GM21526 (cell line): ENCODE measurements around the gene STXBP6.

ENCODE experiments used
- ATAC-seq: cut with Tn5 transposase; IDR thresholded peaks from one replicate; pipeline ENCODE4 v1.9.1; 2021; ENCODE audit warnings: moderate library complexity; ENCODE audit not compliant: unreplicated experiment, low FRiP score

Gene STXBP6

DNA sequence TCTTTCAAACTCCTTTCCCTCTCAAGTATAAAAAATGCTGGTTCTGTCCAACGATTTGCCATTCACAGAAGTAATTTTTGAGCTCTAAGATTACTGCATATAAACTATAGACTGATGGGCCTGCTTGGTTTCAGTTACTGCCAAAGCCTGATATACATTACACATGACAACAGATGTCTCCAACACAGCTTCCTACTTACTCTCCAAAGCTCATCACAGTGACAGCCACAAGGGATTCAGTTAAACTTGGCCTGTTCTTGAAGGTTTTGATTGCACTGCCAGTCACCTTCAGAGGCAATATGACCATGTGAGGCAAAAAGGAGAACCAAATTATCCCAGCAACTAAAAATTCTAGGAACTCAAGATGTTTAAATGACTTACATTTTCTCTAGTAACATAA is 30.1 kb downstream of the STXBP6 start:
- ATAC-seq: no peak

GRCh38 chr14:25017562-25017961 is 32.4 kb downstream of the STXBP6 start:
- no peak for ATAC-seq

DNA sequence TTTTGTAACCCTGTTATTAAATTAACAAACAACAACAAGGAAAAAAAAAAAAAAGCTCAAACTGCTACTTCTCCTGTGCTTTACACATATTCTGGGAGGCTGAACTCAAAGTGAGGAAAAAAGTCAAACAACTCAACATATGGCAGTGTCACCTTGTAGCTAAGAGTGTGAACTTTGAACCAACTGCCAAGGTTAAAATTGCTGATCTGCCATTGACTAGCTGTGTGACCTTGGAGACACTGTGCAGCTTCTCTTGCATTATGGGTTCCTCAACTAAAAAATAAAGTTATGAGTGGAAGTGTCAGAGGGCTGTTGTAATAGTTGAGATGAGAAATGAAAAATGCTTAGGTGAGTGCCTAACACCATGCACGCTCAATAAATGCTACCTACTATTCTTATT is 34.2 kb downstream of the STXBP6 start:
- ATAC-seq: no peak

DNA sequence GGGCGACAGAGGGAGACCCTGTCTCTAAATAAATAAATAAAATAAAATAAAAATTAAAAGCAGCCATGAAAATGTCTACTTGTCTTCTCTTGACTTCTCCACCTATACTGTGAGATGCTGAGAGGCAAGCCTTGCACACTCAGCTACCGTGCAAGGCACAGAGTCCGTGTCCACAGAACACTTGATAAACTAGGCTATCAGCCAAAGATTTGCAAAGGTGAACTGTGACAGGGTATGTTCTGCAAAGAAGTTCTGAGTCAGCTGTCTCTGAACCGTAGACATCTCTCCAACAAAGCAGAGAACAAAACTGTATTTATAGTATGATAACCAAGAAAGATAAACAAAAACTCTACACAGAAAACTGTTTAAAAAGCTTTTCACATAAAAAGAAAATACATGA is 35.5 kb downstream of the STXBP6 start:
- no peak for ATAC-seq

DNA sequence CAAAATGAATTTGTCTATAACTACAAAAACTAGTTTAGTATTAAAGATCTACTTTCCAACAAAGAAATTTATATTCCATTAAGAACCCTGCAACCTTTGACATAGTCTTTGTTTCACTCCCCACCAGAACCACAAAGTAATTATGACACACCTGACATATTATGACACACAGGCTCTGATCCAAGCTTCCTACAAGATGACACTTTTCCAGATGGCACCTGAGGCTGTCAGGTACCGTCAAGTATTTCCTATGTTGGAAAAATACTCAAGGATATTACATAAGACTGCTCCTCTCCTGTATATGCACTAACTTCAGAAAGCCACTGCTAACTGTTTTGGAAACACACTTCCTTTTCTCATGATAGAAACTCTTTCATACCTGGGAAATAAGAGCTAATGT is 38.9 kb downstream of the STXBP6 start:
- no peak for ATAC-seq

- no peak for ATAC-seq
Observed at GRCh38 chr14:25010471-25010870, 39.5 kb downstream of the STXBP6 start.

- ATAC-seq: no peak
Observed at GRCh38 chr14:25009891-25010290, 40.1 kb downstream of the STXBP6 start.

DNA sequence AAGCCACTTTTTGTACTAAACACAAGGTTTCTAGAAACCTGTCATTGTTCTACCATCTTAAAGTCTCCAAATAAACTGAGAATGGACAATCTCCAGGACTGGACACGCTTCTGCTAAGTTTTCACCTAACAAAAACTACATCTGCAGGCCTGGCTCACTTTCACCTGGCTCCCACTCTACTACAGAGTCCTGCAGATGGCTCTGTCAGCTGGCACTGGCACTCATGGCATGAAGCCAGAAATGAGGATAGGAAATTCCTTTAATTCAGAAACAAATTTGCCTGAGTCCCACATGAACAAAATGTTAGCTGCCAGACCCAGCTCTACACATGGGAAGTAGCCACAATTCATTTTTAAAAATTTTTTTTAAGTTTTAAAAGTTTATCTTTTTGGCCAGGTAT is 42.1 kb downstream of the STXBP6 start:
- no peak for ATAC-seq

DNA sequence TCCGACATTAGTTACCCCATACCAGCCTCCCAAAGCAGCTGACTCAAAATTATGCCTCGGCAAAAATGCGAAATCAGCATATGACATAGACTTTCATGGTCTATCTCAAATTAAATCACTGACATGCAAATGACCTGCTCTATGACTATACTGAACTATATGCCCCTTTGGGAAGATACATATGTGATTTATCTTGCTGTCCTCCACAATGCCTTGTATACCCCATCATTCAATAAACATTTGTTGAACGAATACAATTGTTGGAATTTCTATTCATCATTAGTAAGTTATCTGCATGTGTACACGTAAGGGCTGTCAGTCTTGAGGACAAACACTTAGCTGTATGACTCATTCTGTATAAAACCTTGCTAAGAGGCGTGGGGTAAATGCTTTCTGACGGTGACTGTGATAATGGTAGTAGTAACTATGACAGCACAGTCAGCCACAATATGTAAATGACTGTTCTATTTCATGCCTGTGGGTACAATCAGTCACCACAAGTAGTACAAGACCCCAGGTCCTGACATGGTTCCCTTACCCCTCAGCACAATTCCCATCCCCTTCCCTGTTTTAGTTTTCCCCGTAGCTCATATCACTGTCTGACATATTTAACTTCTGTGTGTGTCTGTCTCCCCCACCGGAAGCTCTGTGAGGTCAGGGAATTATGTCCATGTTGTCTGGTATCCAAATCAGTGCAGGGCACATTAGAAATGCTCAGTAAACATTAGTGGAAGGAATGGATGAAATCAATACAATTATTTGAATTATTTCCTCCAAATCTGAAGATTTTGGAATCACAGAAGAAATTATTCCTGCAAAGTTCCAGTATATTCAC is 42.8 kb downstream of the STXBP6 start:
- ATAC-seq: no peak

GRCh38 chr14:25006031-25006430 is 43.9 kb downstream of the STXBP6 start:
- ATAC-seq: no peak

DNA sequence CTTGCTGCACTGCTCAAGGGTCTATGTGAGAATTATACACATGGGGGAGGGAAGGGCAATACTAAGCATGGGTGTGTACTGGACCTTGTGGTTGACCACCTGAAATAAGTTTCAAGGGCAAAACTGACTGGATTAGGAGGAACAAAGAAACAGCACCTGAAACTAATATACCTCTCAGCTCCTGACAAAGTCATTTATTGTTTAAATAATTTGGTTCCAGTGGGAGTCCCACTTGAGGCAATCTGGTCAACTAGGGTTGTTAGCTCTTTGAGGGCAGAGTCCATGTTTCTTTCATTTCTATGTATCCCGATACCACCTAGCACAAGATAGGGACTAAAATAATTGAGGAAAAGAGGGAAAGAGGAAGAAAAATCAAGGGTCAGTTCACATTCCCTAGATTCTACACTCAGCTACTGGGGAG is 45.5 kb downstream of the STXBP6 start:
- no peak for ATAC-seq

GRCh38 chr14:25003537-25003936 is 46.4 kb downstream of the STXBP6 start:
- no peak for ATAC-seq

GRCh38 chr14:25001601-25002000 is 48.3 kb downstream of the STXBP6 start:
- no peak for ATAC-seq

DNA sequence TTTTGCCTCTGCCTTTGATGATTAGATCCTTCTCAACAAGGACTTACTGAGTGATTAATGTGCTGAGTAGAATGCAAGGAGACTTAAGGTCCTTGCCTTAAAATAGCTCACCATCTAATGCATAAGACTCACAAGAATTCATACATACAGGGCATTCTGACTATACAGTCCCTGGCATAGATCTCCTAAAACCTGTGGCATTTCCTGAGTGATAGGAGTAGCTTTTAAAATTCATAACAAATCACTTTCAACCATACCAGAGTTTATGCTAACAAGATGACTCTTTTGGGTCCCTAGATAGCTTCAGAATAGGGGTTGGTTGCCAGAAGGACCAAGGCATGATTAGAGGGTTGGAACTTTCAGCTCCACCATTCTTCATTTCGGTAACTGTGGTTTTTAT is 48.8 kb downstream of the STXBP6 start:
- ATAC-seq: no peak

DNA sequence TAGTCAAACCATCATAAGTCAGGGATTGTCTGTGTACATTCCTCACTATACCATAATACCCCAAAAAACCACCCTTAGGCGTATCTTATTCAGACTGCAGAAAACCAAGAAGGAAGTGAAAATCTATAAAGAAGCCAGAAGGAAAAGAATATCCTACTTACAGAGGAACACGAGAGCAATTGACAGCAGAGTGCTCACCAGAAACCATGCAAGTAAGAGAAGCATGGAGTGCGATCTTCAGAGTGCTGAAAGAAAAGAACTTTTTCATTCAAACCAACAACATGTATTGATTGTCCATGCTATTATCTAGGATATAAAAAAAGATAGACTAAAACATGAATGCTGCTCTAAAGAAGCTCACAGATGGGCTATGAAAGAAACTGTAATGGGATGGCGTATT is 50.8 kb downstream of the STXBP6 start:
- no peak for ATAC-seq

GRCh38 chr14:24996930-24997725 is 52.8 kb downstream of the STXBP6 start:
- no peak for ATAC-seq

- no peak for ATAC-seq
Observed at GRCh38 chr14:24995016-24995415, 54.9 kb downstream of the STXBP6 start.

DNA sequence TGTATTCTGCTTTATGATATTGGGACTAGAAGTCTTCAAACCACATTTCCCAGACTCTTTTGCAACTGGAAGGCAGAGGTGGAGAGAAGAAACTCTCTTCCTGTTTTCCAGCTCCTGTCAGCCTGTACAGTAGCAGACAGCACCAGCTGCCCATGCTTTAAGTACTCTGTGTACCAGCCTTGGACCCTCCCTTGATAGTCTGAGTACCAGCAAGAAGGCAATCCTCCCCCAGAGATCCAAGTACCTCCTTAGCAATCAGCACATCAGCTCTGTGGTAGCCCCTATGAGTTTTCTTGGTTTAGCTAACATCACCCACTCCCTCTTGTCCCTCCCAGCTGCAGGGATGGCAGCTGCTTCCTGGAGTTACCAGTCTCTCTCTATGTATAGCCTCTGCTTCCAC is 56.3 kb downstream of the STXBP6 start:
- ATAC-seq: no peak

- ATAC-seq: no peak
Observed at GRCh38 chr14:24992624-24993360, 57.2 kb downstream of the STXBP6 start.

- no peak for ATAC-seq
Observed at GRCh38 chr14:24991821-24992220, 58.1 kb downstream of the STXBP6 start.

DNA sequence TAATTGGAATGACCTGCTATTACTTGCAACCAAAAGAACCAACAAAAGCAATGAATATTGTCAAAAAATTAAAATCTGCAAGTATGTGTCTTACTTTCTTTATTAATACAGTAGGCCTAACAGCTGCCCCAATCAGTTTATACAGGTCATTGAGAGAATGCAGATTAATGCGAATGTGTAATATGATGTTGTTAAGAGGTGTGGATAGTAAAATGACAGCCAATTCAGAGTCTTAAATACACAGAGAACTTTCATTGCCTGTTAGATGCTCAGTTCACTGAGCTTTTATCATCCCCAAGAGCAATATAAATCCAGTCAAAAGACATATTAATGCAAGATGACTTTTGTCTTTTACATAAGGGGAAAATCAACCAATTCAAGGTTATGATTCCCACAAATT is 58.7 kb downstream of the STXBP6 start:
- ATAC-seq: no peak
